Thyroid gland (tissue), 4 donors: ENCODE data around the gene ARHGEF26. TPM values are rescaled to one million over a fixed set of nuclear protein-coding genes. Genes with fewer than 3 reads are reported as not detected.
A peak's percentile ranks its signal among the peaks of the same experiment; 100 is the strongest.

ENCODE experiments used
- DNase-seq, 2 donors: peaks; one replicate each; pipeline ENCODE4 v3.0.0-alpha.2; 2019
- H3K27ac ChIP-seq, 3 donors: fragments of 200-600 bp; sonication (generic); 1 replicate in 2 of 3; 2 replicates in 1 of 3; pipeline ENCODE4 v1.5.1; 2016 to 2019; ENCODE audit warnings: mild to moderate bottlenecking in 1 of 3, moderate library complexity in 1 of 3
- H3K27me3 ChIP-seq: fragments of 200-600 bp; sonication (generic); one replicate; pipeline ENCODE4 v1.5.1; 2019
- H3K36me3 ChIP-seq, 2 donors: fragments of 200-600 bp; sonication (generic); one replicate each; pipeline ENCODE4 v1.5.1; 2016 to 2019
- H3K4me1 ChIP-seq, 2 donors: fragments of 200-600 bp; sonication (generic); one replicate each; pipeline ENCODE4 v1.5.1; 2017 to 2019
- H3K4me3 ChIP-seq, 3 donors: fragments of 200-600 bp; sonication (generic); replicated peaks in 1 of 3; 1 replicate in 2 of 3; 2 replicates in 1 of 3; pipeline ENCODE4 v1.5.1; 2016; ENCODE audit warnings: mild to moderate bottlenecking in 1 of 3
- H3K9me3 ChIP-seq: fragments of 200-600 bp; sonication (generic); one replicate; pipeline ENCODE4 v1.5.1; 2017
- CTCF ChIP-seq, 6 experiments: fragments of 200-600 bp in 3 of 6; fragments of 450-650 bp in 3 of 6; sonication (generic) in 3 of 6; IDR thresholded peaks; one replicate each; pipeline ENCODE4 v1.5.1; 2016 to 2019; ENCODE audit warnings: antibody characterized with exemption in 6 of 6, mild to moderate bottlenecking in 2 of 6, inconsistent platforms in 1 of 6, moderate library complexity in 1 of 6
- POLR2A ChIP-seq, 2 donors: fragments of 450-650 bp; IDR thresholded peaks; one replicate each; pipeline ENCODE4 v1.6.1; 2017; ENCODE audit warnings: antibody characterized with exemption in 2 of 2, mild to moderate bottlenecking in 2 of 2, moderate library complexity in 1 of 2
- WGBS, 2 donors: methylation state at CpG; one replicate each; pipeline ENCODE4 v1.1.5; 2017; 5-methylcytosine and 5-hydroxymethylcytosine counted together
- intact Hi-C: fragments of 100-400 bp; cut with DNase I; formaldehyde crosslinking; loops from one replicate; pipeline ENCODE4 v1.15.1; 2023
- total RNA-seq, 4 donors: library from RNA; depleted of rRNA; stranded (reverse); fragments of >200 nt; gene quantifications; one replicate each; pipeline ENCODE4 v1.2.3, GENCODE V29; 2016

Gene ARHGEF26
- total RNA-seq, 4 donors from 2014 or later = 15.8 to 18.0 (median 16.9) TPM

DNA sequence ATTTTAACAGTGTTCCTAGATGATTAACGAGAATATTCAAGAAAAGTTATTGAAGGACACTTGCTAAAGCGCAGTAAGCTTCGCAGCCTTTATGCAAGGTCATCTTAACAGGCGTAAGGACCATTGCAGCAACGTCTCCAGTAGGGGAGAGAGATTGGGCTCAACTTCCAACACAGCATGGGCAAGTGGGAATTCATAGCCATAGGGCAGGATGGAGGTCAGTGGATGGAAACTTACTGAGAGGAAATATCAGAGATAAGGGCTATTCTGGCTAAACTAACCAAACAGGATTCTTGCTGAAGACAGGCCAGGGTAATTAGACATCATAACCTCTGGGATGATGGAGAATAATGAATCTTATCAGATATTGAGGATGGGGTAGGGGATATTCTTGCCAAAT, 120.3 kb downstream of the ARHGEF26 start:
- intact Hi-C loops = loop anchor here (10.0 kb wide), 1 partner anchor 107 kb away; no protein-coding TSS in a partner anchor
- Histone ChIP-seq H3K9me3 (no peaks in the 10 kb centered on the region), H3K4me1 (no peaks in the 10 kb centered on the region), H3K4me3 (no peak overlapping the region), H3K27ac (no peak overlapping the region), H3K36me3 (peaks cover 0 to 2% of the 10 kb centered on the region in 2 donors), H3K27me3 (no peaks in the 10 kb centered on the region)
- no peak for DNase-seq
- WGBS, 2 donors = 90 to 92% methylated on average over 5 of the region's 5 CpGs
- TF ChIP-seq CTCF (IDR thresholded peaks at IDR 0.05) (no peak), POLR2A (IDR thresholded peaks at IDR 0.05) (no peak)

GRCh38 chr3:154242766-154243165, 121.6 kb downstream of the ARHGEF26 start:
- 87% methylated on average over 4 of the region's 4 CpGs for WGBS, 2 donors
- intact Hi-C loops = loop anchor here (10.0 kb wide), 1 partner anchor 108 kb away; no protein-coding TSS in a partner anchor
- Histone ChIP-seq H3K4me1 (no peaks in the 10 kb centered on the region), H3K36me3 (peaks cover 0 to 2% of the 10 kb centered on the region in 2 donors), H3K27ac (peak overlapping the region in 2 of 3 donors; percentile 12 to 43), H3K27me3 (no peaks in the 10 kb centered on the region), H3K9me3 (no peaks in the 10 kb centered on the region), H3K4me3 (no peak overlapping the region)
- no peak for DNase-seq
- TF ChIP-seq POLR2A (IDR thresholded peaks at IDR 0.05) (no peak), CTCF (IDR thresholded peaks at IDR 0.05) (no peak)

DNA sequence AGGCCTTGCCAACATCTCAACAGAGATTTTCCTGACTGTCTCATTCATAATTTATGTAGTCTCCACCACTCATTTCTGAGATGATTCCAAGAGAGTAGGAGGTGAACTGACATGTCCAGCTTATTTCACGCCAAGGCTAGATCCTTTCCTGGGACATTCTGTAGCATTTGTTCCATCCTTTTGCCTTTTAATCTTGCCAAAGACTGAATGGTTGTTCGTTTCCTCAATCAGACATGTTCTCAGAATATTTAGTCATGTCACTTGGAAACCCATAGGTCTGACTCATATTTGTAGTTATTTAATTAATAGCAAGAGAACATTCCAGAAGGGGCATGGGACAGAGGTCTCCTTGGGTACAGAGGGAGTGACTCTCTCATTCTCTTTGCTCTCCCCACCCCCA, 122.2 kb downstream of the ARHGEF26 start:
- no peaks in the 10 kb centered on the region for H3K27me3 ChIP-seq
- WGBS, 2 donors = 67 to 80% methylated on average over 2 of the region's 2 CpGs
- TF ChIP-seq CTCF (IDR thresholded peaks at IDR 0.05) (no peak), POLR2A (IDR thresholded peaks at IDR 0.05) (no peak)
- intact Hi-C loops = loop anchor here (10.0 kb wide), 1 partner anchor 109 kb away; no protein-coding TSS in a partner anchor
- H3K27ac ChIP-seq = peak overlapping the region in 1 of 3 donors; percentile 12
- no peak for DNase-seq
- no peaks in the 10 kb centered on the region for H3K4me1 ChIP-seq
- H3K36me3 ChIP-seq = peaks cover 0 to 2% of the 10 kb centered on the region in 2 donors
- H3K4me3 ChIP-seq = no peak overlapping the region
- H3K9me3 ChIP-seq = no peaks in the 10 kb centered on the region

DNA sequence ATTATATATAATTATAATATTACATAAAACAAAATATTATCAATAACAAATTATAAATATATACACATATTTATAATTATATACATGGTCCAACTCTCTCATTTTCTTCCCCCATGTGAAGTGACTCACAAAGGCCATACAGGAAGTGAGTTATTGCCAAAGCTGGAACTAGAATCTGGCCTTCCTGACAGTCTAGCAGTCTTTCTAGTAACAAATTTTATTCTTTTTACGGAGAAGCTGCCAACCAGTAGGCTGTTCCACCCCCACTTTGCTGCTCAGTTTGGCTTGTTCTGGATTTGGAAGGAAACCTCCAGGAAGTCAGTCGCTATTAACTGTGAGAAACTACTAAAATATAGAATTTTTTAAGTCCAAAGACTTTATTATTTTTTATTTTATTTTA, 123.5 kb downstream of the ARHGEF26 start:
- intact Hi-C loops = loop anchor here (10.0 kb wide), 1 partner anchor 110 kb away; no protein-coding TSS in a partner anchor
- peak overlapping the region in 1 of 3 donors; percentile 43 for H3K27ac ChIP-seq
- WGBS, 2 donors = 68 to 75% methylated on average over 2 of the region's 2 CpGs

More for the DNA sequence above, 123.5 kb downstream of the ARHGEF26 start:
- TF ChIP-seq CTCF (IDR thresholded peaks at IDR 0.05) (no peak), POLR2A (IDR thresholded peaks at IDR 0.05) (no peak)
- no peak for DNase-seq
- peaks cover 0 to 2% of the 10 kb centered on the region in 2 donors for H3K36me3 ChIP-seq
- H3K9me3 ChIP-seq = no peaks in the 10 kb centered on the region
- H3K27me3 ChIP-seq = no peaks in the 10 kb centered on the region
- H3K4me1 ChIP-seq = no peaks in the 10 kb centered on the region
- H3K4me3 ChIP-seq = no peak overlapping the region
